ENCODE results near the gene OAS3. TPM values are rescaled to one million over a fixed set of nuclear protein-coding genes. Genes with fewer than 3 reads are reported as not detected.
"Not testable (repeated sequence)": the region's sequence is repeated elsewhere in the genome, so short reads cannot be mapped to it uniquely, and the experiment has no call there.

Gene OAS3
- total RNA-seq, 1 donor from 2014 or later: 10.0 TPM

- ATAC-seq: no peak
These were observed 35.6 kb downstream of the OAS3 start for GRCh38 chr12:112973818-112974231.

GRCh38 chr12:112974904-112975303, 36.6 kb downstream of the OAS3 start:
- ATAC-seq: no peak
- no peak for DNase-seq (ENCODE audit: low spot score)
- intact Hi-C loops (cut with DNase I): no loop called here

More at GRCh38 chr12:112973818-112974231, 35.6 kb downstream of the OAS3 start:
- DNase-seq (ENCODE audit: low spot score): no peak
- intact Hi-C loops (cut with DNase I): no loop called here

GRCh38 chr12:112977139-112977538, 38.9 kb downstream of the OAS3 start:
- DNase-seq (ENCODE audit: low spot score): no peak
- intact Hi-C loops (cut with DNase I): no loop called here
- no peak for ATAC-seq

- intact Hi-C loops (cut with DNase I): no loop called here
- ATAC-seq: peak; percentile 11
- no peak for DNase-seq (ENCODE audit: low spot score)
These were observed 39.4 kb downstream of the OAS3 start for GRCh38 chr12:112977641-112978040.

- ATAC-seq (peak; percentile 94), DNase-seq (ENCODE audit: low spot score) (no peak)
These were observed 40.1 kb downstream of the OAS3 start, which contains the start of gene OAS2 for GRCh38 chr12:112978163-112979040. Gene OAS2, plus strand, starts transcription at chr12:112978519. Its CDS starts 90 bp downstream, at chr12:112978609.

GRCh38 chr12:112979041-112979680, 40.9 kb downstream of the OAS3 start:
- intact Hi-C loops (cut with DNase I): no loop called here
- no peak for DNase-seq (ENCODE audit: low spot score)

More at GRCh38 chr12:112978163-112979040, 40.1 kb downstream of the OAS3 start, which contains the start of gene OAS2:
- intact Hi-C loops (cut with DNase I): no loop called here

GRCh38 chr12:112980491-112981158, 42.4 kb downstream of the OAS3 start:
- DNase-seq (ENCODE audit: low spot score) (no peak), ATAC-seq (no peak)
- intact Hi-C loops (cut with DNase I): no loop called here

More at GRCh38 chr12:112979041-112979680, 40.9 kb downstream of the OAS3 start:
- ATAC-seq: peak; percentile 67

GRCh38 chr12:112985642-112986290, 47.5 kb downstream of the OAS3 start:
- no peak for ATAC-seq
- no peak for DNase-seq (ENCODE audit: low spot score)
- intact Hi-C loops (cut with DNase I): no loop called here

GRCh38 chr12:112986291-112986800, 48.1 kb downstream of the OAS3 start:
- ATAC-seq (no peak), DNase-seq (ENCODE audit: low spot score) (no peak)
- intact Hi-C loops (cut with DNase I): no loop called here

- DNase-seq (ENCODE audit: low spot score) (no peak), ATAC-seq (no peak)
- intact Hi-C loops (cut with DNase I): no loop called here
These were observed 49.3 kb downstream of the OAS3 start for GRCh38 chr12:112987561-112987960.

GRCh38 chr12:112988224-112988623, 50.0 kb downstream of the OAS3 start:
- DNase-seq (ENCODE audit: low spot score) (no peak), ATAC-seq (no peak)
- intact Hi-C loops (cut with DNase I): no loop called here

- ATAC-seq; intact Hi-C loops (cut with DNase I); DNase-seq (ENCODE audit: low spot score): not testable (repeated sequence)
These were observed 50.6 kb downstream of the OAS3 start for GRCh38 chr12:112988823-112989385.

GRCh38 chr12:112989806-112990205, 51.5 kb downstream of the OAS3 start:
- ATAC-seq: no peak
- no peak for DNase-seq (ENCODE audit: low spot score)
- intact Hi-C loops (cut with DNase I): no loop called here

- ATAC-seq: peak; percentile 36
- no peak for DNase-seq (ENCODE audit: low spot score)
- intact Hi-C loops (cut with DNase I): no loop called here
These were observed 54.5 kb downstream of the OAS3 start for GRCh38 chr12:112992541-112993398.

GRCh38 chr12:112995008-112995407, 56.7 kb downstream of the OAS3 start:
- ATAC-seq: no peak
- intact Hi-C loops (cut with DNase I): no loop called here
- no peak for DNase-seq (ENCODE audit: low spot score)

- intact Hi-C loops (cut with DNase I): no loop called here
- DNase-seq (ENCODE audit: low spot score) (no peak), ATAC-seq (no peak)
These were observed 58.2 kb downstream of the OAS3 start for GRCh38 chr12:112996501-112996900.

- ATAC-seq: no peak
- intact Hi-C loops (cut with DNase I): no loop called here
- DNase-seq (ENCODE audit: low spot score): no peak
These were observed 59.2 kb downstream of the OAS3 start for GRCh38 chr12:112997506-112997905.
